HG02938 (cell line): Measurements from ENCODE around the gene ROS1.

Experiments
- ATAC-seq: cut with Tn5 transposase; IDR thresholded peaks from one replicate; pipeline ENCODE4 v1.9.1; 2021; ENCODE audit warnings: mild to moderate bottlenecking, moderate library complexity; ENCODE audit not compliant: unreplicated experiment

ROS1 gene

GRCh38 chr6:117441824-117442264, 16.1 kb upstream of the ROS1 start:
- no peak for ATAC-seq

GRCh38 chr6:117440706-117441525, 15.2 kb upstream of the ROS1 start:
- ATAC-seq = no peak

GRCh38 chr6:117432273-117432672, 6.5 kb upstream of the ROS1 start:
- no peak for ATAC-seq

GRCh38 chr6:117423754-117424153, 2.0 kb downstream of the ROS1 start:
- ATAC-seq = no peak

- no peak for ATAC-seq
These were observed 7.4 kb downstream of the ROS1 start for GRCh38 chr6:117418320-117418719.

DNA sequence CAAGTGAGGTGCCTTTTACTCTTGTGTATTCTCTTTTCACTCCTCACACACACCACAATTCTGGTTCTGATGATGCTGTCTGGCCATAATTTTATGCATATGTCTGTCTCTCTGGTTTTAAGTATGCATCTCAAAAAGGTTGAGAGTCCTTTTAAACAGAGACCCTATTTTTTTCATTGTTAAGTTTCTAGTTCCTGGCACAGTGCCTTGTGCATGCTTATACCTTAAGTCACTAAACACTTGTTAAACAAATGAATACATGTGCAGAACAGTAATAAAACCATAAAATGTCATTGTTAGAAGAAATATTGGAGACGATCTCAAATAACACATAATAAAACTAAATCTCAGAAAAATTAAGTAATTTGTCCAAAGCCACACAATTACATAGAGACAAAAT, 7.9 kb downstream of the ROS1 start:
- ATAC-seq = no peak

- no peak for ATAC-seq
These were observed 11.0 kb downstream of the ROS1 start for GRCh38 chr6:117414770-117415169.

DNA sequence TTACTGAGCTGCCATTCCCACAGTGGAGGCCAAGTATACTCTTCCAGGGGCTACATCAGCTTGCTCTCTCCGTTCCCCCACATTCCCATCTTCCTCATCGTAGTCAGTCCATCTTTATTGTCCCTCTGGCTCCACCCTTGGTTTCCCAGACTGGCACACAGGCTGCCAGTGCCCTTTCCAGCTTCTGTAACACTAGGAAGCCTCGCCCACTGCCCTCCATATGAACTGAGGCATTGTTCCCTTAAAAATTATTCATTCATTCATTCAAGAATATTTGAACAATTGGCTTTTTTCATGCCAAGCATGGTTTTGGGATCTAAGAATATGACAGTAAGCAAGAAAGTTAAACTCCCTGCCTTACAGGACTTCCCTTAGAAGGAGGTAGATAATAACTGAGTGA, 14.3 kb downstream of the ROS1 start:
- ATAC-seq = no peak

- no peak for ATAC-seq
These were observed 15.9 kb downstream of the ROS1 start for GRCh38 chr6:117409863-117410262.

- no peak for ATAC-seq
These were observed 16.3 kb downstream of the ROS1 start for GRCh38 chr6:117409420-117409819.

DNA sequence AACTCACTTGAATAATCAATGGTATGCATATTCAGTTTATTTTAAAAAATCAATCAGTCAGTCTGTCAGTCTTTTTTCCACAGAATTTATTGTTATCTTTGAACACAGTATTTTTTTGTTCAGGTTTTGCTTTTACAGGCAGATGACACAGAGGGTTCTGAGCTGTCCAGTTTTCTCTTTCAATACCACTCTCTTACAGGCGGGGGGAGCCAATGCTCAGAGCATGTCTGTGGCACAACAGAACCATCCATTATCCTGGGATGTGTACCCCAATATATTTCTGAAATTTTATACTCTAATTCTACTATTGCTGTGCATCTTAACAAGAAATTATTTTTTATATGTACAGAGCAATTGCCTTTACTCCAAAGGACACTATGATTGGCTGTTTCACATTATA, 21.2 kb downstream of the ROS1 start:
- no peak for ATAC-seq

- no peak for ATAC-seq
These were observed 23.9 kb downstream of the ROS1 start for GRCh38 chr6:117401799-117402198.

DNA sequence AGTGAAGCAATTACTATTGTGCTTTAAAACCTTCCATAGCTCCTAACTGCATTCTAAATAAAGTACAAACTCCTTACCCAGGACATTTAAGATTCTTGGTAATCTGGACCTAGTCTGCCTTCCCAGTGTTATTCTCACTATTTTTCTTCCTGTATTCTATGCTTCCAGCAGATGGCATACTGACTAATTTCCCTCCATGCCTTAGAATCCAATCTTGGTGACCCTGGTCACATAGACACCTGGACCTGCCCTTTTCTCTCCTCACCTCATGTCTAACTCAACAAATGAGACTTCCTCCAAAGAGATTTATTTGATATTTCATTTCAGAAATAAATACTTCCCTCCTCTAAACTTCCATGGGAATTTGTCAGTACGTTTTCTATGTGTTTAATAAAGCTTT, 25.8 kb downstream of the ROS1 start:
- no peak for ATAC-seq

DNA sequence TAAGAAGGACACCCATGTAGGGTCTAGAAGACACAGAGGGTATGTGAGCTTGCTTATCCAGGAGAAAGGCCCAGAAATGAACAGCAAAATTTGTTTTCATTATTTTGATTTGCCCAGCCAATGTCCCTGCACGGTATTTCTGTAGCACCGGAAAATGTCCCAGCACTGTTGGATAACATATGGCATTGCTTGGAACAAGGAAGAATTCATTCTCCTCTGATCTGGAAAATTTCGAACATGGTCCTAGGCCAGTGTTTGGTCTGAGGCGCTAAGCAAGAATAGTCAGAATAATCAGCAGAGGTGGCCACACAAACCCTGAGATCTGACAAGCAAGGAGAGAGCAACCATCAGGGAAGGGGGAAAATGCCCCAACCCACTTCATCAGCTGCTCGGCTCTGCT, 26.6 kb downstream of the ROS1 start:
- no peak for ATAC-seq

DNA sequence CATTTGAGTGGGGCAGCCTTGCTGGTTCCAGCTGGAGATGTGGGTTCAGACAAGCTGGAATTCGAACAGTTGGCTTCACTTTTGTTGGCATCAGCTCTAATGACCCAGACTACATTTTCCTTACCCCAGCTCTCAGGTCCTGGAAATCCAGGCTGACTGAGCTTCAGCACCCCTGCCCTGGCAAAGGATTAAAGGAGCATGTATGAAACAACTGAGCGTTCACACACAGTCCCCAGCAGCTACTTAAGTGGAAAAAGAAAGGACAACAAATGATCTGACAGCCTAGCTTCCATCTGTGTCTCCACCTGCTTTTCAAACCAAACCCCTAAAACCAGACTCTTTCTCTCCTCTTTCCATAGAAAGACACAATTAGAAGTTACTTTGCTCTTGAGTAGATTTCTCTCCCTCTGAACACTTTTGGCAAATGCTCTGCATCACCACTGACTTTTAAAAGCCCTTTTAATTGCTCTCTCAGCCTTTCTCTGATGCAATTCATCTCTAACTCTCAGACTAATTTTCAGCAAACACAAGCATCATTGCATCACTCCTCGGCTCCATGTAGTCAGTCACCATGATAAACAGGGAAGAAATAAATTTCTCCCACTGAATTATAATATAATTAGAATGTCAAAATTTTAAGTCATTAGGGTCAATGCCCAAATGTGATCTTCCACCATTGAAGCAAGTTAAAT, 28.1 kb downstream of the ROS1 start:
- no peak for ATAC-seq

GRCh38 chr6:117396228-117396627, 29.5 kb downstream of the ROS1 start:
- ATAC-seq = no peak

DNA sequence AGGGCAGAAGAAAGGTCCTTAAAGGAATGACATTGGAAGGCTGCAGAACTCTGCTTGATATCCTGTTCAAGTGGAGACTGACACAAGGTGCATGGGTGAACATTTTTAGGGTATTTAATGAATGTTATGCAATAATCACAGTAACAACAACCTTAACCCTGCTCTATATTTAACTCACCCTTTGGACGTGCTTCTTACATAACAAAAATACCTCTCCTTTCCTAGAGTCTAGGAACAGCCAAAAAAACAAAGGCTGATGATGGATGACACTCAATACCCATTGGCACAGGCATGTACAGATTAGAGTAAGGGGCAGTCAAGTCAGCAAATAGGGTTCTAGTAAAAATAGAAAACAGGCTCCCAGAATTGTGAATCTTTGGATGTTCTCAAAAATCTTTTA, 30.6 kb downstream of the ROS1 start:
- no peak for ATAC-seq

DNA sequence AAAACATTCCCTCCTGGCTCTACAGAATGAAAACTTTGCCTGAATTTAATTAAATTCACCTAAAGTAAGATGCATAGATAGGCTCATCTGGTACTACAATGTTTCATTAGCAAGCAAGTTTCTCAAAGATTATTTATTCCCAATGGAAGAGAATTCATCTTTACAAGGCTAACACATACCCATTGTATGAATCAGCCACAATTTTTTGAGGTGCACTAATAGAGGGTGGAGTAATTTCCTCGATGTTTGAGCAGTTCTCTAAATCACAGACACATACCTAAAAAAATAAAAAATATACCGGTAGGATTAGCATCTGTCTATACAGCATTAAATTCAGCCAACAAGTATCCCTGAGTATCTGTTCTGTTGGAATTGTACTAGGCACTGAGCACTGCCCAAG, 32.7 kb downstream of the ROS1 start:
- ATAC-seq = no peak

GRCh38 chr6:117391874-117392583, 33.7 kb downstream of the ROS1 start:
- no peak for ATAC-seq

GRCh38 chr6:117389227-117390057, 36.3 kb downstream of the ROS1 start:
- ATAC-seq = no peak

GRCh38 chr6:117387454-117387974, 38.2 kb downstream of the ROS1 start:
- ATAC-seq = no peak
